BLaER1 treated with 17β-estradiol and CSF1 and Interleukin-3, amounts not matched to agents 10 nM and 100 nM (cell line): ENCODE results near the gene MAP2K1.

Experiments used
- H3K27ac ChIP-seq, 11 experiments: shearing (Covaris generic); formaldehyde crosslinking; 2 replicates each; pipeline ENCODE4 v1.8.1; 2022
- H3K27me3 ChIP-seq, 11 experiments: shearing (Covaris generic); formaldehyde crosslinking; 2 replicates each; pipeline ENCODE4 v1.8.1; 2022
- H3K36me3 ChIP-seq, 11 experiments: shearing (Covaris generic); formaldehyde crosslinking; 2 replicates each; pipeline ENCODE4 v1.8.1; 2022
- H3K4me1 ChIP-seq, 10 experiments: shearing (Covaris generic); formaldehyde crosslinking; 2 replicates each; pipeline ENCODE4 v1.8.1; 2022
- H3K4me2 ChIP-seq, 11 experiments: shearing (Covaris generic); formaldehyde crosslinking; 2 replicates each; pipeline ENCODE4 v1.8.1; 2022
- H3K4me3 ChIP-seq, 10 experiments: shearing (Covaris generic); formaldehyde crosslinking; 2 replicates each; pipeline ENCODE4 v1.8.1; 2022
- H3K9ac ChIP-seq, 11 experiments: shearing (Covaris generic); formaldehyde crosslinking; 2 replicates each; pipeline ENCODE4 v1.8.1; 2022
- H3K9me3 ChIP-seq, 11 experiments: shearing (Covaris generic); formaldehyde crosslinking; replicated peaks in 1 of 11; 2 replicates each; pipeline ENCODE4 v1.8.1; 2022
- H4K20me1 ChIP-seq, 11 experiments: shearing (Covaris generic); formaldehyde crosslinking; 2 replicates each; pipeline ENCODE4 v1.8.1; 2022
- Cebpa-rat ChIP-seq, 11 experiments: shearing (Covaris generic); IDR thresholded peaks; 2 replicates each; pipeline ENCODE4 v1.8.1; 2022

The MAP2K1 gene

DNA sequence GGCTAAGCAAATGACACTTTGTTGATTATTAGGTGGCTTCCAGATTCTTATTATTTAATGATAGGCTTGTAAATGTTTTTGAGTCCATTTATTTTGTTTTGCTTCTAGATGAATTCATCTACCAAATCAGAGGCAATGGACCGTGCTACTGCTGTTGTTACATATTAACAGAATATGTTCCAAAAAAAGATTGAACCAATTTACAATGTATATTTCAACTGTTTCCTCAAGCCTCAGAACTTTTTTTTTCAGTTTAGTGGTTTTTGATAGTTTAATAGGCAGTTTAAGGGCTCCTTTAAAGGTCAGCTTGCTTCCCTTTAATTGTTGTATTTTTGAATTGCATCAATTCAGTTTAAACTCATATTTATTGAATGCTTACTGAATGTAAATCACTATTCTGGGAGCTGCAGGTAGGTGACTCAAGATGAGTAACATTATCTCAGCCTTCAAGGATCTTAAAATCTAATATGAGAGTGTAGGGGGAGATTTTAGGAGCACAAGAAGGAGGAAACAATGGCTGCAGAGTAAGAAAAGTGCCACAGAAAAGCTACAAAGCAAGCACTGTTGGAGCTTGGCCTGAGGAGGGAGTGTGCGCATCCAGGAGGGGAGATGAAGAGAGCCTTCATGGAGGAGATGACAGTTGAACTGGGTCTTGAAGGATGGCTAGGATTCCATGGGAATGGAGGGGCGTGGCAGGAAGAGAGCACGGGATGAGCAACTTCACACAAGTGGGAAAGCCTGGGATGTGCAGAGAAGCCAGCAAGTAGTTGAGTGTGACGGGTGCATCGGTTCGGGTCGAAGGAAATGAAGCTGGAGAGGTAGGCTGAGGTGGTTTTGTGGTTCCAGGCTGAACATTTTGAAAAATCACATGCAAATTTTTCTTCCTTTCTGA lies 14.7 kb downstream of the MAP2K1 start:
- peak overlapping the region in 4 of 11 experiments; percentile 5 to 24 (median 19); a peak in 3 of 22 replicates for H3K27ac ChIP-seq
- H3K4me3 ChIP-seq, result peak overlapping the region in 2 of 10 experiments; percentile 2 to 4; a peak in 1 of 20 replicates
- peak overlapping the region in 4 of 11 experiments; percentile 1 to 40 (median 16); a peak in 5 of 22 replicates for H3K9ac ChIP-seq
- H3K27me3 ChIP-seq, result no peaks in the 10 kb centered on the region
- H3K4me1 ChIP-seq, result peaks cover 63 to 93% (median 78%) of the 10 kb centered on the region in 10 experiments
- peaks cover 17 to 96% (median 87%) of the 10 kb centered on the region in 11 experiments; a peak in 20 of 22 replicates for H4K20me1 ChIP-seq
- H3K4me2 ChIP-seq, result peak overlapping the region; percentile 68 to 93 (median 79)
- H3K36me3 ChIP-seq, result peaks cover under 1 to 33% (median 19%) of the 10 kb centered on the region in 11 experiments; a peak in 21 of 22 replicates
- no peak for TF ChIP-seq Cebpa-rat (IDR thresholded peaks at IDR 0.05)
- H3K9me3 ChIP-seq, result no peaks in the 10 kb centered on the region

DNA sequence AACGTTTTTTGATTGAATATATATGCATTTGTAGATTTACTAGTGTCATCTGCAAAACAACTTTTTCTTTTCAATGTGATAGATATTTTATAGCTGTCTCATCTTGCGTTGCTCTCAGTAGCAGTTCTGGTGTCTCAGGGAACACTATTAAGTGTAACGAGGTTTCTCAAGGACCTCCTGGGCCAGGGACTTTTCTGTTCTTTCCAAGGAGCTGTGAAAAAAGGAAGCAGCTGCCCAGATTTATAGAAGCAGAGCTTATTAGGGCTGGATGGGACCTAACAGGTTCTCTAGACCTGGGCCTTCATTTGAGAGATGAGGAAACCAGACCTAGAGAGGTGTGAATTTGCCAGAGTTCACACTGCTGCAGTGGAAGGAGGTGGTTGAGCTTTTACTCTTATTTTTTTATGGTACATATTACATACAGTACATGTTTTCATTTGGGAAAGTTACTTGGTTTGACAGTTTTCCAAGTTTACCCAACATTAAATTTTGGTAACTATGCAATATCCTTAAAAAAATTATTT lies 16.1 kb downstream of the MAP2K1 start:
- Histone ChIP-seq H4K20me1 (peaks cover 17 to 100% (median 80%) of the 10 kb centered on the region in 11 experiments; a peak in 19 of 22 replicates), H3K4me3 (no peak overlapping the region), H3K4me1 (peaks cover 74 to 99% (median 89%) of the 10 kb centered on the region in 10 experiments), H3K36me3 (peaks cover 0 to 19% (median 10%) of the 10 kb centered on the region in 11 experiments; a peak in 13 of 22 replicates), H3K4me2 (peak overlapping the region; percentile 61 to 93 (median 79)), H3K9me3 (no peaks in the 10 kb centered on the region), H3K27ac (no peak overlapping the region), H3K27me3 (no peaks in the 10 kb centered on the region), H3K9ac (no peak overlapping the region)
- TF ChIP-seq Cebpa-rat (IDR thresholded peaks at IDR 0.05), result no peak

DNA sequence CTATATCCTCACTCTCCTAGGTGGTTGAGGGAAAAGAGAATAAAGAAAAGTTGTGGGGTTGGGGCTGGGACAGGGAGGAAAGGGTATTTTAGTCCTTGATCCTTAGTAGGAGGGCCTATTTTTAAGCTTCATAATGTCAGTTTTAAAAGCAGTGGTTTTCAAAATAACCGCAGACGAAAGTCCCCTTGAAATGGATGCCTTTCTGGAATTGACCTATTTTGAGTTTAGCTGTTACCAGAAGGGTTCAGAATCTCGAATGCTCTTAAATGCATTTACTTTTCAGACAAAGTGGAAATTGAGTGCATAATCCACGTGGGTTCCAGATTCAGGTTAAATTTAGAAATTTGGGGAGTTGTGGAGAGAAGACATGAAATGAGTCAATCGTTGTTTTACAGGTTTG lies 16.6 kb downstream of the MAP2K1 start:
- TF ChIP-seq Cebpa-rat (IDR thresholded peaks at IDR 0.05), result no peak
- H3K9me3 ChIP-seq, result no peaks in the 10 kb centered on the region
- H3K9ac ChIP-seq, result no peak overlapping the region
- H3K27ac ChIP-seq, result no peak overlapping the region
- peaks cover 17 to 99% (median 75%) of the 10 kb centered on the region in 11 experiments; a peak in 19 of 22 replicates for H4K20me1 ChIP-seq
- H3K4me1 ChIP-seq, result peaks cover 79 to 100% (median 91%) of the 10 kb centered on the region in 10 experiments
- no peak overlapping the region for H3K4me3 ChIP-seq
- peak overlapping the region; percentile 61 to 93 (median 79); a peak in 20 of 22 replicates for H3K4me2 ChIP-seq
- H3K27me3 ChIP-seq, result no peaks in the 10 kb centered on the region
- H3K36me3 ChIP-seq, result peaks cover 0 to 14% (median 10%) of the 10 kb centered on the region in 11 experiments; a peak in 11 of 22 replicates

DNA sequence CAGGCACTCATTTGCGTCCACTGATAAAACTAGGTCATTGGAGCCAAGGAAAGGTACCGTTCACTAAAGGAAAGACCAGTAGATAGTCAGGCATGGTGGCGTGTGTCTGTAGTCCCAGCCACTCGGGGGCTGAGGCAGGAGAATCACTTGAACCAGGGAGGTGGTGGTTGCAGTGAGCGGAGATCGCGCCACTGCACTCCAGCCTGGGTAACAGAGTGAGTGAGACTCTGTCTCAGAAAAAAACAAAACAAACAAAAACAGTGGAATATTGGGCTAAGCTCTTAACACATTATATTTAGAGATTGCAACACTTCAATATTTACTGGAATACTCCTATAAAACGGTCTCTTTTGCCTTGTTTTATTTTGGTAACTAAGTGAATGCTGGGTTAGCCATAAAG lies 17.4 kb downstream of the MAP2K1 start:
- no peak for TF ChIP-seq Cebpa-rat (IDR thresholded peaks at IDR 0.05)
- H3K27ac ChIP-seq, result no peak overlapping the region
- H3K9me3 ChIP-seq, result no peaks in the 10 kb centered on the region
- H3K4me2 ChIP-seq, result peak overlapping the region; percentile 71 to 93 (median 82)
- H3K4me1 ChIP-seq, result peaks cover 87 to 100% (median 99%) of the 10 kb centered on the region in 10 experiments
- H3K9ac ChIP-seq, result no peak overlapping the region
- H4K20me1 ChIP-seq, result peaks cover 17 to 98% (median 67%) of the 10 kb centered on the region in 11 experiments; a peak in 19 of 22 replicates
- peaks cover 0 to 9% (median 6%) of the 10 kb centered on the region in 11 experiments; a peak in 7 of 22 replicates for H3K36me3 ChIP-seq
- no peaks in the 10 kb centered on the region for H3K27me3 ChIP-seq
- H3K4me3 ChIP-seq, result no peak overlapping the region

DNA sequence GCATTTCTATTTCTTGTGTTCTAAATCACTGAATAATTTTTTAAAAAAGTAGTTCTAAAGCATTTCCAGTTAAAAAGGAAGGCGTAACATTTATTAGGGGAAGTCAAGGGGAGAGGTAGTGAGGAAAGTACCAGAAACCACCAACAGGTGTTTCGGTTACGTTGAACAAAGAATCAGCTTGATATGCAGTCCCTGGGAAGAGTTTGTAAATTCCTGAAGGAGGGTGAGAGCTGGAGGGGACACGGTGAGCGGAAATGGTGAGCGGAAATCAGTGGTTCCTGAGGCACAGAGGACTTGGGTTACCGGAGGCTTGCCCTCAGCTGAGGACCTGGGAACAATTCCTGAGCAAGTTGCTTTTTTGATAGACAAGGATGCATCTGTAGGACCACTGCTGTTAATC lies 17.8 kb downstream of the MAP2K1 start:
- Histone ChIP-seq H3K27ac (no peak overlapping the region), H3K4me2 (peak overlapping the region; percentile 71 to 93 (median 82)), H3K4me1 (peaks cover 87 to 100% (median 99%) of the 10 kb centered on the region in 10 experiments), H3K4me3 (peak overlapping the region in 2 of 10 experiments; percentile 8 to 10; a peak in 1 of 20 replicates), H4K20me1 (peaks cover 17 to 97% (median 63%) of the 10 kb centered on the region in 11 experiments; a peak in 19 of 22 replicates), H3K27me3 (no peaks in the 10 kb centered on the region), H3K9me3 (no peaks in the 10 kb centered on the region), H3K9ac (no peak overlapping the region), H3K36me3 (peaks cover 0 to 6% (median 2%) of the 10 kb centered on the region in 11 experiments; a peak in 6 of 22 replicates)
- TF ChIP-seq Cebpa-rat (IDR thresholded peaks at IDR 0.05), result no peak

DNA sequence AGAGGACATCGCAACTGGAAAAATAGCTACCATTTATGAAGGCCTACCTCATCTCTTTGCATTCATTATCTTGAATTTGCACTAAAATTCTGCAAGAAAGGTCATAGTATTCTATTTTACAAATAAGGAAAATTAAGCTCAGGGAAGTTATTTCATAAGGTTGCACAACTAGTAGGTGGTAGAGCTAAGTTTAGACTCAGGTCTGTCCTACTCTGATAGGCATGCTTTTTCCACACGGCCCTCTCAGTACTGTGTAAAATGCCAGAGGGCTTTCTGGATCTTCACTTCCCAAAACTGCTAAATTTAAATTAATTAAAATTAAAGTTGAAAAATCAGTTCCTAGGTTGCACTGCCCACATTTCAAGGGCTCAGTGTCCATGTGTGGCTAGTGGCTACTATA lies 18.3 kb downstream of the MAP2K1 start:
- Histone ChIP-seq H3K4me3 (0 out of 20 replicates have a peak overlapping the region, but pooled peaks of 1 of the 10 experiments have one; percentile 10), H3K27me3 (no peaks in the 10 kb centered on the region), H3K27ac (no peak overlapping the region), H3K9me3 (no peaks in the 10 kb centered on the region), H3K36me3 (peaks cover 0 to 6% (median 0%) of the 10 kb centered on the region in 11 experiments; a peak in 2 of 22 replicates), H3K9ac (no peak overlapping the region), H3K4me2 (peak overlapping the region; percentile 71 to 93 (median 82)), H3K4me1 (peaks cover 87 to 100% (median 99%) of the 10 kb centered on the region in 10 experiments), H4K20me1 (peaks cover 16 to 92% (median 58%) of the 10 kb centered on the region in 11 experiments; a peak in 19 of 22 replicates)
- TF ChIP-seq Cebpa-rat (IDR thresholded peaks at IDR 0.05), result no peak

DNA sequence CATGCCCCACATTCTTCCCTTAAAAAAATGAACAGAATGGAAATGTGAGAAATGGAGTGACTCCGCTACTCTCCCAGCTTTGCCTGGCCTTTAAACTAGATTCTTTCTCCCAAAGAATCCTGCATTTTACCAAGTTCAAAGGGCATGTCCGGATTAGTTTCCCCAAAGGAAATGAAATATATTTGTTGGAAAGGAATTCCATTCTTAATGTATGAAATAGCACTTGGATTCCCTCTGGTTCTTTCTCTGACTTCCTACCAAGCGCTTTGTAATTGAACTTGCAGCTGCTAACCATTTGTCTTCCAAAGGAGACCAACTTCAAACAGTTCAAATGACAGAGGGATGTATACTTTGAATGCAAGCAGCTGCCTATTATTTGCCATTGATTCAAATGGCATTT lies 18.9 kb downstream of the MAP2K1 start:
- peak overlapping the region in 10 of 11 experiments; percentile 73 to 93 (median 84); a peak in 18 of 22 replicates for H3K4me2 ChIP-seq
- peaks cover 0 to 6% (median 0%) of the 10 kb centered on the region in 11 experiments; a peak in 2 of 22 replicates for H3K36me3 ChIP-seq
- H3K9ac ChIP-seq, result no peak overlapping the region
- peaks cover 87 to 100% (median 99%) of the 10 kb centered on the region in 10 experiments for H3K4me1 ChIP-seq
- no peak overlapping the region for H3K27ac ChIP-seq
- no peak for TF ChIP-seq Cebpa-rat (IDR thresholded peaks at IDR 0.05)
- H3K4me3 ChIP-seq, result no peak overlapping the region
- no peaks in the 10 kb centered on the region for H3K27me3 ChIP-seq
- peaks cover 10 to 86% (median 52%) of the 10 kb centered on the region in 11 experiments; a peak in 19 of 22 replicates for H4K20me1 ChIP-seq
- no peaks in the 10 kb centered on the region for H3K9me3 ChIP-seq

DNA sequence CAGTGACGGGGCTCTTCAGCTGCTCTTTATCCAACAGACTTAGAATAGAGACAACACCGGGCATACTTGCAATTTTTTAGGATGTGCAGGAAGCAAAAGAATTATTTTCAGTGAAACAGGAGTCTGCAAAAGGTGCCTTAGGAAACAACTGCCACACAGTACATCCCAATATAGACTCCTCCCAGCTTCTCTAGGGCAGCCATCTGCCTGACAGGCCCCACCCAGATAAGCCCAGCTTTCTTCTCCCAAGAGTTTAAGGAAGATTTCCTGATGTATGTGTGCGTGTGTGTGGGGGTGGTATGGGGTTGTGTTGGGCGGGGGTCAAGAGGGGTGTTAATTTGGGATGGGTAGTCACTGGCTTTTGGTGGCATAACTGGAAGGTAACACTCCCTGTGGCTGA lies 21.5 kb downstream of the MAP2K1 start:
- H3K4me2 ChIP-seq, result peak overlapping the region; percentile 79 to 97 (median 90)
- H3K27ac ChIP-seq, result peak overlapping the region in 6 of 11 experiments; percentile 4 to 86 (median 83); a peak in 8 of 22 replicates
- TF ChIP-seq Cebpa-rat (IDR thresholded peaks at IDR 0.05), result no peak
- no peak overlapping the region for H3K9ac ChIP-seq
- H4K20me1 ChIP-seq, result peaks cover 6 to 72% (median 26%) of the 10 kb centered on the region in 11 experiments; a peak in 16 of 22 replicates
- H3K4me3 ChIP-seq, result no peak overlapping the region
- no peaks in the 10 kb centered on the region for H3K27me3 ChIP-seq
- peaks cover 0 to 3% (median 0%) of the 10 kb centered on the region in 11 experiments; a peak in 4 of 22 replicates for H3K9me3 ChIP-seq
- H3K36me3 ChIP-seq, result peaks cover 0 to 6% (median 0%) of the 10 kb centered on the region in 11 experiments; a peak in 5 of 22 replicates
- H3K4me1 ChIP-seq, result peaks cover 87 to 100% (median 98%) of the 10 kb centered on the region in 10 experiments
